ENCODE measurements around the gene FIGNL2.
A peak's percentile ranks its signal among the peaks of the same experiment; 100 is the strongest.
"Not testable (repeated sequence)": the region's sequence is repeated elsewhere in the genome, so short reads cannot be mapped to it uniquely, and the experiment has no call there.

The FIGNL2 gene

DNA sequence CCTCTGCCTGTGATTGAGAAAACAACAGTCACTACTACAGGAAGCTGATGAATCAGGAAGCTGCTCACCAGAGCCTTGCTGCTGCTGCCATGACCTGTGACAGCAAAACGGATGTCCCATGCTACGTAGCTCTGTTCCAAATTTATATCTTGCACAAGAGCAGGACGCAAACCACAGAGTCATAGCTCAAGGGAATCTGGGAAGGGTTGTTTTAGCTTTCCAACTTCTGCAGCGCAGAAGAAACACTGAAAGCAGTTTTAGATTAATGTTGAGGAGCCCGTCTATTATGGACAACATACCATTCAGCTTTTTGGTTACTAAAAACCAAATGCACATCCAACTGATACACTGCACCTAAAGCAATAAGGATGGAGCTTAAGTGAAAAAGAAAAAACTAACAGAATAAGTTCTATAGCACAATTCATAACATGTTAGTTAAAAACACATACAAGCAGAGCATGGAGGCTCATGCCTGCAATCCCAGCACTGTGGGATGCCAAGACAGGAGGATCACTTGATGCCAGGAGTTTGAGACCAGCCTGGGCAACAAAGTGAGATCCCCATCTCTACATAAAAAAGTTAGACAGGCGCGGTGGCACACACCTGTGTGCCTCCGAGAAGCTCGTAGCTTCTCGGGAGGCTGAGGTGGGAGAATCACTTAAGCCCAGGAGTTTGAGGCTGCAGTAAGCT, 37.6 kb upstream of the FIGNL2 start:
- TF ChIP-seq, protein P1, sequence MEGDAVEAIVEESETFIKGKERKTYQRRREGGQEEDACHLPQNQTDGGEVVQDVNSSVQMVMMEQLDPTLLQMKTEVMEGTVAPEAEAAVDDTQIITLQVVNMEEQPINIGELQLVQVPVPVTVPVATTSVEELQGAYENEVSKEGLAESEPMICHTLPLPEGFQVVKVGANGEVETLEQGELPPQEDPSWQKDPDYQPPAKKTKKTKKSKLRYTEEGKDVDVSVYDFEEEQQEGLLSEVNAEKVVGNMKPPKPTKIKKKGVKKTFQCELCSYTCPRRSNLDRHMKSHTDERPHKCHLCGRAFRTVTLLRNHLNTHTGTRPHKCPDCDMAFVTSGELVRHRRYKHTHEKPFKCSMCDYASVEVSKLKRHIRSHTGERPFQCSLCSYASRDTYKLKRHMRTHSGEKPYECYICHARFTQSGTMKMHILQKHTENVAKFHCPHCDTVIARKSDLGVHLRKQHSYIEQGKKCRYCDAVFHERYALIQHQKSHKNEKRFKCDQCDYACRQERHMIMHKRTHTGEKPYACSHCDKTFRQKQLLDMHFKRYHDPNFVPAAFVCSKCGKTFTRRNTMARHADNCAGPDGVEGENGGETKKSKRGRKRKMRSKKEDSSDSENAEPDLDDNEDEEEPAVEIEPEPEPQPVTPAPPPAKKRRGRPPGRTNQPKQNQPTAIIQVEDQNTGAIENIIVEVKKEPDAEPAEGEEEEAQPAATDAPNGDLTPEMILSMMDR (IDR thresholded peaks at IDR 0.05; ENCODE audit: low read depth, low read length, missing control alignments): no peak
- DNase-seq (ENCODE audit: low read depth): peak; percentile 33
- H3K4me3 ChIP-seq (ENCODE audit: low read depth, low read length): no peak overlapping the region
- in situ Hi-C loops (cut with HindIII; ENCODE audit: low sequenced_read_pairs): loop anchor here (5.0 kb wide), 2 partner anchors 44 to 81 kb away; no protein-coding TSS in a partner anchor

DNA sequence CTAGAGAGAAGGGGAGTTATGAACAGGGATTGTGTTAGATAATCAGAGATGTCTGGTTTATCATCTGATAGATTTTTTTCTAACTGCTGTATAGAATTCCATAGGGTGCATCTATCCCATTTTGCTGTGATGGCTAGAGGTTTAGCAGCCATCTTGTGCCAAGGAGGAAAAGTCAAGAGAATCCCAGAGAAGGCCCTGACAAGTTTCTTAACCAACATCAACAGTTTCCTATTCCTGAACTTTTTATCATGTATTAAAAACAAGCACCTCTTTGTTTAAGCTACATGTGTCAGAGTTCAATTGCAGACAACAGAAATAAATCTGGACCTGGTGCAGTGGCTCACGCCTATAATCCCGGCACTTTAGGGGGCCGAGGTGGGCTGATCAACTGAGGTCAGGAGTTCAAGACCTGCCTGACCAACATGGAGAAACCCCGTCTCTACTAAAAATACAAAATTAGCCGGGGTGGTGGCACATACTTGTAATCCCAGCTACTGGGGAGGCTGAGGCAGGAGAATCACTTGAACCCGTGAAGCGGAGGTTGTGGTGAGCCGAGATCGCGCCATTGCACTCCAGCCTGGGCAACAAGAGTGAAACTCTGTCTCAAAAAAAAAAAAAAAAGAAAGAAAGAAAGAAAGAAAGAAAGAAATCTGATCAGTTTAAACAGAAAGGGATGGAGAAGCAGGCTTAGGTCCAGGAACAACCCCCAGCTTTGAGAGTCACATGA, 36.9 kb upstream of the FIGNL2 start:
- H3K4me3 ChIP-seq (ENCODE audit: low read depth, low read length); DNase-seq (ENCODE audit: low read depth): not testable (repeated sequence)
- in situ Hi-C loops (cut with HindIII; ENCODE audit: low sequenced_read_pairs): loop anchor here (5.0 kb wide), 2 partner anchors 43 to 82 kb away; no protein-coding TSS in a partner anchor

DNA sequence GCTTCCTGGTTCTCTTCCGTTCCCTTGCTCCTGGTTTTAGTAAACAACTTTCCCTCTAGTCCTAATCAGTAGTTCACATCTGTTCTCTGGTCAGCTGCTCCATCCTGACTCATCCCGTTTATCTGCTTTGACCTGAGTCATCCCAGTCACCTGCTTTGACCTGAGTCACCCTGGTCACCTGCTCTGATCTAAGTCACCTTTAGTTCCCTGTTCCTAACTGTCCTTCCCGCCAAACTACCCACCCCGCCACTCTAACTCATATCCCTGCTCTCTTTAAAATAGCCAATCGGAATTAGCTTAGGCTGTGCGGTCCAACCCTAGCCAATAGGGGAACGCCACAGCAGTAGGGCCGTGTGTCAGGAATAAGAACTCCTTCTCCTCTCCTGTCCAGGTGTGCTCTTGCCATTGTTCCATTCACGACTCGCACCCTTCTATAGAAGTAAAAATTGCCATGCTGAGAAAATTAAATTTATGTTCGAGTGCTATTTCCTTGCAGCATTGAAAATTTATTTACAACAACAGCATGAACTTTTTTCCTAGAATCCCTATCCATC, 36.2 kb upstream of the FIGNL2 start:
- in situ Hi-C loops (cut with HindIII; ENCODE audit: low sequenced_read_pairs): loop anchor here (5.0 kb wide), 2 partner anchors 42 to 83 kb away; no protein-coding TSS in a partner anchor
- H3K4me3 ChIP-seq (ENCODE audit: low read depth, low read length): no peak overlapping the region
- DNase-seq (ENCODE audit: low read depth): no peak
- TF ChIP-seq, protein P1 (IDR thresholded peaks at IDR 0.05; ENCODE audit: low read depth, low read length, missing control alignments): no peak

DNA sequence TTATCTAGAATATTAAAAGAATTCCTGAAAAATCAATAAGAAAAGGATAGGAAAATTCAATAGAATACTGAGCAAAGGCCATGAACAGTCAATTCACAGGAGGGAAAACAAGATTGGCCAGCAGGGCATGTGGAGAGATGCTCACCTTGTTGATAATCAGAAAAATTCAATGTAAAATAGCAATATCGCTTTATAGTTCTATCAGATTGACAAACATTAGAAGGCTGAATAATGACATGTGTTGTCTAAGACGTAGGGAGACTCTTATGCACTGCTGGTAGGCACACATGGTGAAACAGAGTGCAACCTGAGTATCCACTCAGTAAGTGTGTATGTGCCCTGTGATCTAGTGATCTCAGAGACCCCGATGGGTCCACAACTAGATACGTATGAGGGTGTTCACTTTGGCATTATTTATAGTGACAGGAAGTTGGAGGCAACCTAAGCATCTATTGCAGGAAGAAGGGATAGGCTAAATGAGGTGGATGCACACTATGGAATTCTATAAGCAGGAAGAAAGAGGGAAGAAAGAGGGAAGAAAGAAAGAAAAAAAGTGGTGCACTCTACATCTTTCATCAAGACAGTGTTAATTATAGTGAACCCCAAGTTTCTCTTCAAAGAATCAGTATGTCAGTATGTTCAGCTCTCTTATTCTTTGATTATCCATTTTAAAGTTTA, 35.6 kb upstream of the FIGNL2 start:
- in situ Hi-C loops (cut with HindIII; ENCODE audit: low sequenced_read_pairs): no loop called here
- no peak overlapping the region for H3K4me3 ChIP-seq (ENCODE audit: low read depth, low read length)
- no peak for DNase-seq (ENCODE audit: low read depth)
- TF ChIP-seq, protein P1 (IDR thresholded peaks at IDR 0.05; ENCODE audit: low read depth, low read length, missing control alignments): no peak

DNA sequence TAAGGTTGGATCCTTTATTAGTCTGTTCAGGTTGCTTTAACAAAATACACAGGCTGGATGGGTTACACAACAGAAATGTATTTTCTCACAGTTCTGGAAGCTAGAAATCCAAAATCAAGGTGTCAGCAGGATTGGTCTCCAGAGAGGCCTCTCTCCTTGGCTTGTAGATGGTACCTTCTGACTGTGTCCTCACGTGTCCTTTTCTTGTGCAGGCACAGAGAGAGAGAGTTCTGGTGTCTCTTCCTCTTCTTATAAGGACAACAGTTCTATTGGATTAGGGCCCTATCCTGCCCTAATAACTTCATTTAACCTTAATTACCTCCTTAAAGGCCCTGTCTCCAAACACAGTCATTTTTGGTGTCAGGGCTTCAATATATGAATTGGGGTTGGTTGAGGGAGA, 34.8 kb upstream of the FIGNL2 start:
- in situ Hi-C loops (cut with HindIII; ENCODE audit: low sequenced_read_pairs): no loop called here
- TF ChIP-seq, protein P1 (IDR thresholded peaks at IDR 0.05; ENCODE audit: low read depth, low read length, missing control alignments): no peak
- DNase-seq (ENCODE audit: low read depth): no peak
- no peak overlapping the region for H3K4me3 ChIP-seq (ENCODE audit: low read depth, low read length)

DNA sequence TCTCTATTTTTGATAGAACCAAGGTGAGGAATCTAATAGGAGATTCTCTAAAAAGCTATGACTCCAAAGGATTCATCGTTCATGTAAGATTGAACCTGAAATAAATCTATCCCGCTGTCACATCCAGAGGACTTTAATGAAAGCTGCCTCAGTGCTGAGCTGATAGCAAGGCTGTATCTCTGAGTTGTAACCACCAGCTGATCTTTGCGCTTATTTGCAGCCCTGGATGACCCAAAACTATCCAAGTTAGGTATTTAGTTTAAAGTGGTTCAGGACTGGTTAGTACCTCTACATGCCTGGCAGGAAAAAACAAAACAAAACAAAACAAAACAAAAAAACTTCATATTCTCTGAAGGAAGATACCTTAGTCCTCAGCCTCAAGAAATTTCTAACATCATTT, 30.6 kb upstream of the FIGNL2 start:
- no peak for DNase-seq (ENCODE audit: low read depth)
- in situ Hi-C loops (cut with HindIII; ENCODE audit: low sequenced_read_pairs): no loop called here
- H3K4me3 ChIP-seq (ENCODE audit: low read depth, low read length): no peak overlapping the region
- TF ChIP-seq, protein P1 (IDR thresholded peaks at IDR 0.05; ENCODE audit: low read depth, low read length, missing control alignments): no peak
